NCI-H128 (cell line): ENCODE measurements around the gene KRTAP10-12.
A peak's percentile ranks its signal among the peaks of the same experiment; 100 is the strongest.

Source experiments
- DNase-seq: peaks from one replicate; lab custom pipeline; 2025; ENCODE audit not compliant: unreplicated experiment; lab: John Stamatoyannopoulos, UW

Gene KRTAP10-12

GRCh38 chr21:44732263-44732662, 35.3 kb downstream of the KRTAP10-12 start:
- DNase-seq, result no peak

GRCh38 chr21:44732956-44733355, 36.0 kb downstream of the KRTAP10-12 start:
- no peak for DNase-seq

GRCh38 chr21:44734026-44734745, 37.2 kb downstream of the KRTAP10-12 start:
- DNase-seq, result no peak

GRCh38 chr21:44734841-44735240, 37.9 kb downstream of the KRTAP10-12 start:
- no peak for DNase-seq

- no peak for DNase-seq
These were observed 38.8 kb downstream of the KRTAP10-12 start for GRCh38 chr21:44735821-44736220.

GRCh38 chr21:44736291-44737004, 39.5 kb downstream of the KRTAP10-12 start:
- DNase-seq, result no peak

GRCh38 chr21:44737706-44738354, 40.9 kb downstream of the KRTAP10-12 start:
- DNase-seq, result no peak

- no peak for DNase-seq
These were observed 41.6 kb downstream of the KRTAP10-12 start for GRCh38 chr21:44738621-44739020.

GRCh38 chr21:44739316-44739715, 42.3 kb downstream of the KRTAP10-12 start:
- no peak for DNase-seq

- DNase-seq, result no peak
These were observed 43.8 kb downstream of the KRTAP10-12 start for GRCh38 chr21:44740742-44741141.

GRCh38 chr21:44741921-44742320, 44.9 kb downstream of the KRTAP10-12 start:
- DNase-seq, result no peak

- DNase-seq, result peak; percentile 35
These were observed 45.6 kb downstream of the KRTAP10-12 start for GRCh38 chr21:44742418-44743153.
